ENCODE data around the gene TAS2R50.
"Not testable (repeated sequence)": the region's sequence is repeated elsewhere in the genome, so short reads cannot be mapped to it uniquely, and the experiment has no call there.

DNA sequence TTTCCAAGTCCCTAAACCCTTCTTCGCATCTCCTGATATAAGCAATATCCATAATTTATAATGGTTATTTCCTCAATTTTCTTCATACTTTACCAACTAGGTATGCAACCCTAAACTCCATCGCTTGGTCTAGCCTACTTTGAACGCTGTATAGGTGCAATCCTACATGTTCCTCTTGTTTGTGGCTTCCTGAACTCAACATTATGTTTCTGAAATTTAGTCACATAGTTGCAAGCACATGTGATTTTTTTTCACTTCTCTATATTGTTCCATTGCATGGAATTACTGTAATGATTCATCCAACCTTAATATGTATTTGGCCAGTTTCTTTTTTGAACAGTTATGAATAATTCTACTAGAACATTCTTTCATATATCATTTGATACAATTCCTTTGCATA is 47.2 kb upstream of the TAS2R50 start:
- TF ChIP-seq, protein P1, sequence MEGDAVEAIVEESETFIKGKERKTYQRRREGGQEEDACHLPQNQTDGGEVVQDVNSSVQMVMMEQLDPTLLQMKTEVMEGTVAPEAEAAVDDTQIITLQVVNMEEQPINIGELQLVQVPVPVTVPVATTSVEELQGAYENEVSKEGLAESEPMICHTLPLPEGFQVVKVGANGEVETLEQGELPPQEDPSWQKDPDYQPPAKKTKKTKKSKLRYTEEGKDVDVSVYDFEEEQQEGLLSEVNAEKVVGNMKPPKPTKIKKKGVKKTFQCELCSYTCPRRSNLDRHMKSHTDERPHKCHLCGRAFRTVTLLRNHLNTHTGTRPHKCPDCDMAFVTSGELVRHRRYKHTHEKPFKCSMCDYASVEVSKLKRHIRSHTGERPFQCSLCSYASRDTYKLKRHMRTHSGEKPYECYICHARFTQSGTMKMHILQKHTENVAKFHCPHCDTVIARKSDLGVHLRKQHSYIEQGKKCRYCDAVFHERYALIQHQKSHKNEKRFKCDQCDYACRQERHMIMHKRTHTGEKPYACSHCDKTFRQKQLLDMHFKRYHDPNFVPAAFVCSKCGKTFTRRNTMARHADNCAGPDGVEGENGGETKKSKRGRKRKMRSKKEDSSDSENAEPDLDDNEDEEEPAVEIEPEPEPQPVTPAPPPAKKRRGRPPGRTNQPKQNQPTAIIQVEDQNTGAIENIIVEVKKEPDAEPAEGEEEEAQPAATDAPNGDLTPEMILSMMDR (IDR thresholded peaks at IDR 0.05): not testable (repeated sequence)
- TF ChIP-seq POLR2A (IDR thresholded peaks at IDR 0.05): not testable (repeated sequence)

Data from adrenal gland (tissue), 5 donors.